PFSK-1 (cell line): ENCODE results near the gene CUBN.

Source experiments
- FOXP2 ChIP-seq: optimal IDR thresholded peaks from 2 replicates; pipeline ENCODE3; 2011; ENCODE audit warnings: borderline replicate concordance, control low read depth, inconsistent platforms; ENCODE audit not compliant: insufficient read depth; ENCODE audit errors: extremely low read length, extremely low read depth
- POLR2AphosphoS5 ChIP-seq: IDR thresholded peaks from 2 replicates; pipeline ENCODE4 v1.6.1; 2012; ENCODE audit warnings: low read depth, mild to moderate bottlenecking, control low read depth, low read length, moderate library complexity
- SIN3A ChIP-seq: IDR thresholded peaks from 2 replicates; pipeline ENCODE4 v1.6.1; 2012; ENCODE audit warnings: mild to moderate bottlenecking, low read length, moderate library complexity, borderline replicate concordance; ENCODE audit not compliant: insufficient read depth
- TAF1 ChIP-seq: IDR thresholded peaks from 2 replicates; pipeline ENCODE4 v1.6.1; 2012; ENCODE audit warnings: low read length, control low read depth, borderline replicate concordance; ENCODE audit not compliant: insufficient read depth
- TF ChIP-seq, protein P1 (sequence below), 2 experiments: IDR thresholded peaks; 2 replicates each; pipeline versions ENCODE4 v1.6.1 to v1.8.0; 2011 to 2012; ENCODE audit warnings: low read depth in 2 of 2, low read length in 2 of 2, control low read depth in 1 of 2, inconsistent platforms in 1 of 2, mild to moderate bottlenecking in 1 of 2, moderate library complexity in 1 of 2; ENCODE audit not compliant: insufficient read depth in 1 of 2

The CUBN gene

DNA sequence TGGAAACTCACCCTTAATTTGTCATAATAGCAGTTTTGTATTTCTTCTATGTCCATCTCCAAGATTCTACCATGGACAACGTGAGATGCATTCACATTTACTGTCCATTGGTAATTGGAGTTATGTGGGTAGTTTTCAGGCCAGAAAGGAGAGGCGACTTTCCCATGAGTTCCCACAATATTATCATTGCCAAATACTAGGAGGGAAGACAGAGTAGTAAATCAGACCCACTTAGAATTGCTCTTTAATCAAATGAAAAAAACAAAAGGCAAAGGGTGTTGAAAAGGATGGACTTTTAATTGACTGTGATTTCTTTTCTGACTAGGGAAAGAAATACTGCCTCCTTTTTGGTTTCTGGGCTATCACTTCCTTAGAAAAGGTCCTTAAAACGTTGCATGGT is 190.7 kb downstream of the CUBN start:
- TF ChIP-seq, protein P1, sequence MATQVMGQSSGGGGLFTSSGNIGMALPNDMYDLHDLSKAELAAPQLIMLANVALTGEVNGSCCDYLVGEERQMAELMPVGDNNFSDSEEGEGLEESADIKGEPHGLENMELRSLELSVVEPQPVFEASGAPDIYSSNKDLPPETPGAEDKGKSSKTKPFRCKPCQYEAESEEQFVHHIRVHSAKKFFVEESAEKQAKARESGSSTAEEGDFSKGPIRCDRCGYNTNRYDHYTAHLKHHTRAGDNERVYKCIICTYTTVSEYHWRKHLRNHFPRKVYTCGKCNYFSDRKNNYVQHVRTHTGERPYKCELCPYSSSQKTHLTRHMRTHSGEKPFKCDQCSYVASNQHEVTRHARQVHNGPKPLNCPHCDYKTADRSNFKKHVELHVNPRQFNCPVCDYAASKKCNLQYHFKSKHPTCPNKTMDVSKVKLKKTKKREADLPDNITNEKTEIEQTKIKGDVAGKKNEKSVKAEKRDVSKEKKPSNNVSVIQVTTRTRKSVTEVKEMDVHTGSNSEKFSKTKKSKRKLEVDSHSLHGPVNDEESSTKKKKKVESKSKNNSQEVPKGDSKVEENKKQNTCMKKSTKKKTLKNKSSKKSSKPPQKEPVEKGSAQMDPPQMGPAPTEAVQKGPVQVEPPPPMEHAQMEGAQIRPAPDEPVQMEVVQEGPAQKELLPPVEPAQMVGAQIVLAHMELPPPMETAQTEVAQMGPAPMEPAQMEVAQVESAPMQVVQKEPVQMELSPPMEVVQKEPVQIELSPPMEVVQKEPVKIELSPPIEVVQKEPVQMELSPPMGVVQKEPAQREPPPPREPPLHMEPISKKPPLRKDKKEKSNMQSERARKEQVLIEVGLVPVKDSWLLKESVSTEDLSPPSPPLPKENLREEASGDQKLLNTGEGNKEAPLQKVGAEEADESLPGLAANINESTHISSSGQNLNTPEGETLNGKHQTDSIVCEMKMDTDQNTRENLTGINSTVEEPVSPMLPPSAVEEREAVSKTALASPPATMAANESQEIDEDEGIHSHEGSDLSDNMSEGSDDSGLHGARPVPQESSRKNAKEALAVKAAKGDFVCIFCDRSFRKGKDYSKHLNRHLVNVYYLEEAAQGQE (IDR thresholded peaks at IDR 0.05; ENCODE audit: insufficient read depth in 1 of 2, low read depth in 2 of 2, low read length in 2 of 2) = no peak
- no peak for TF ChIP-seq SIN3A
- no peak for TF ChIP-seq TAF1
- no peak for TF ChIP-seq POLR2AphosphoS5
- TF ChIP-seq FOXP2 = no peak

DNA sequence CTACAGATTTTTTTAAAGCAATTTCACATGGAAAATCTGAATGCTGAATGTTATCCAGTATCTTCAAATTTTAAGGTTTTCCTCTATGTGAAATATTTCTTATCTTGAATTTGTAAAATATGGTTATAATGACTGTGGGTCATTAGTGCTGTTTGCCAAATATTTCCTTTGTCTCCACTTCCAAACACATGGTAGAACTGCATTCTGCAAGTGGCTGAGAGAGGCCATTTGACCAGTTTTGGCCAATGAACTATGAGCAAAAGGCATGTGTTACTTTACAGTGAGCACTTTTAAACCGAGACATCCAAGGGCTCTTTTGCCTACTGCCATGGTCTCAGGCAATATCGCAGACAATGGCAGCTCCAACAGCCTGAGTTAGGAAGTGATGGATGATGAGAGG is 195.2 kb downstream of the CUBN start:
- TF ChIP-seq FOXP2 = no peak
- TF ChIP-seq TAF1 = no peak
- TF ChIP-seq, protein P1 (IDR thresholded peaks at IDR 0.05; ENCODE audit: insufficient read depth in 1 of 2, low read depth in 2 of 2, low read length in 2 of 2) = no peak
- TF ChIP-seq SIN3A = no peak
- no peak for TF ChIP-seq POLR2AphosphoS5

DNA sequence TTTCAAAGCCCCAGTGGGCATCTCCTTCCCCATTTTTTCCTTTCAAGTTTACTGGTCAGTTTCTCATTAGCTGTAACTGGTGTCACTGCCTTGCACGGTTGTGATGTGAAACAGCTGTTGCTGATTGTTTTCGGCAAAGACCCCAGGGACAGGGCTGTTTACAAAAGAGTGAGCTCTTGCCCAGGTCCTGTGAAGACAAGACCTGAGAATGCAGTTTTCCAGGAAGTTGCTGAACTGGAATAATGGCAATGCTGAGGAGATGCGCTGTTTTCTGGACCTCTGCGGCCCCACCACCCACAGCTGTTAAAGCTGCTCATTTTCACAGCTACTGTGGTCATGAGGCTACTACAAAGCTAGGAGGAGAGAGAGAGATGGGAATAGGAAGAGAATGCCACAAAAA is 195.8 kb downstream of the CUBN start:
- peak; percentile 84 for TF ChIP-seq FOXP2
- no peak for TF ChIP-seq SIN3A

DNA sequence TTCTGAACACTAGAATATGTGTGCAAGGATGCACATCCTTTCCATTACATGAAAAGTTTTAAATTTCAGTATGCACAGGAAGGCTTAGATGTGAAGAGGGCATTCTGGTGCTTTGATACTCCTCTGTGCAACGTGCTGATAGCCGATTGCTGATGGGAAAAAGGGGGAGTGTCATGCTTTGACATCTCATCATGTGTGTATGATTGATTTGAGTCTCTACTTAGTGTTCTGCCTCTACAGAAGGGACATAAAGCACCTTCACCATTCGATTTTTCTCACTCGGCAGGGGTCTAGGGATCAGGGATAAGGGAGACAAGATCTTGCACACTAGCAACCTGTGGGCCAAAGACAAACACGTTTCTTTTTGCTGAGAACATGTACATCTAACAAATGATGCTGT is 197.7 kb downstream of the CUBN start:
- TF ChIP-seq TAF1 (no peak), SIN3A (no peak), FOXP2 (no peak), POLR2AphosphoS5 (no peak)
- TF ChIP-seq, protein P1 (IDR thresholded peaks at IDR 0.05; ENCODE audit: insufficient read depth in 1 of 2, low read depth in 2 of 2, low read length in 2 of 2) = no peak

DNA sequence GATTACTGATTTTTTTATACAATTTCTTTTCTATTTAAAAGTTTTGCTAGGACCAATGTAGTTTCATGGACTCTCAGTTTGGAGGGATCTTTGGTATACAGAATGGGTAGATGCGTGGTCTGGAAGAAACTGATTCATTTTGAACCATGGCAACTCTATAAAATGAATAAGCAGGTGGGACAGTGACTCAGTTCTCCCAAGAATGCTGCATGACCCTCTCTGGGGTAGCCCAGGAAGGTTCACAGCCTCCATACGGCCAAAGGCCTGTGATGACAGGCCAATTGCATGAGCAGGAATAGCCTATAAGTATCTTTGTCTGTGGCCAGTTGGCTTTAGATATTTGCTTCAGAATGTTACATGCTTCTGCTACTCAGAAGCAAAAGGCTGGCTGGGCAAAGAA is 199.1 kb downstream of the CUBN start:
- TF ChIP-seq, protein P1 (IDR thresholded peaks at IDR 0.05; ENCODE audit: insufficient read depth in 1 of 2, low read depth in 2 of 2, low read length in 2 of 2) = no peak
- no peak for TF ChIP-seq SIN3A
- no peak for TF ChIP-seq FOXP2
- TF ChIP-seq POLR2AphosphoS5 = no peak
- no peak for TF ChIP-seq TAF1
